ENCODE results near the gene KCTD21. TPM values are rescaled to one million over a fixed set of nuclear protein-coding genes. Genes with fewer than 3 reads are reported as not detected.

KCTD21 gene
- total and polyA plus RNA-seq, 2 donors (not counting 1 experiment from before 2014, with no cell fraction given) = 4.3 to 8.0 TPM

DNA sequence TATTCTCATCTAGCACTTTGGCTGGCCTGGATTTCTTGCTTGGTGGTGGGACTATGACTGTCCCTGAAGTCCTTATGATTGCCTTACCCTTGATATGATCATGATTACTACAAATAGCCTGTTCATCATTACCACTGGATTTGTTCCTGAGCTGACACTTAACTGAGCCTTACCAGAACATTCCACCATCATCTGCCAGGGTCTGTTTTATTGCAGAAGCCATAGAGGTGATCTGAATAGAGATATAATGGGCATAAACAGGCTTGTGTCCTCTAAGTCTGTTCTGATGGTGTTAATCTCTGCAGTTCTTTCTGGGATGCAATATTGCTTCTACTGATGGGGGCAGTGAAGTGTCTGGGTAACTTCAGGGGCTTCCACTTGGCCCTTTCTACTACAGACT, 36.6 kb downstream of the KCTD21 start:
- intact Hi-C loops (cut with micrococcal nuclease) = no loop called here
- H3K27ac ChIP-seq (ENCODE audit: low read length in 2 of 2) = no peak overlapping the region
- no peaks in the 10 kb centered on the region for H3K4me1 ChIP-seq (ENCODE audit: control insufficient read depth in 2 of 2, insufficient read depth in 2 of 2, low read length in 2 of 2)
- ChIA-PET CTCF (no interaction called here), POLR2A (no interaction called here)
- H3K36me3 ChIP-seq (replicated peaks in 1 of 2; ENCODE audit: control extremely low read depth in 1 of 2, control insufficient read depth in 1 of 2, extremely low read depth in 1 of 2, insufficient read depth in 2 of 2, low read length in 1 of 2) = no peaks in the 10 kb centered on the region
- no peaks in the 10 kb centered on the region for H3K9me3 ChIP-seq (ENCODE audit: control extremely low read depth in 1 of 3, control insufficient read depth in 2 of 3, insufficient read depth in 1 of 3, low read length in 2 of 3)
- H3K9ac ChIP-seq (ENCODE audit: low read length) = no peak overlapping the region
- Mint-ChIP-seq H3K27me3 (no peaks in the 10 kb centered on the region), H3K4me3 (no peak overlapping the region), H3K4me1 (no peaks in the 10 kb centered on the region), H3K9me3 (ENCODE audit: insufficient read depth) (no peaks in the 10 kb centered on the region), H3K27ac (no peak overlapping the region)
- H3K4me3 ChIP-seq (ENCODE audit: control extremely low read depth in 1 of 5, extremely low read depth in 1 of 5, insufficient read depth in 1 of 5, low read depth in 2 of 5, low read length in 4 of 5) = no peak overlapping the region
- no peak for TF ChIP-seq EZH2 (IDR thresholded peaks at IDR 0.05; ENCODE audit: borderline replicate concordance, insufficient read depth, low read depth, low read length, poor library complexity, severe bottlenecking)
- TF ChIP-seq, protein P1, sequence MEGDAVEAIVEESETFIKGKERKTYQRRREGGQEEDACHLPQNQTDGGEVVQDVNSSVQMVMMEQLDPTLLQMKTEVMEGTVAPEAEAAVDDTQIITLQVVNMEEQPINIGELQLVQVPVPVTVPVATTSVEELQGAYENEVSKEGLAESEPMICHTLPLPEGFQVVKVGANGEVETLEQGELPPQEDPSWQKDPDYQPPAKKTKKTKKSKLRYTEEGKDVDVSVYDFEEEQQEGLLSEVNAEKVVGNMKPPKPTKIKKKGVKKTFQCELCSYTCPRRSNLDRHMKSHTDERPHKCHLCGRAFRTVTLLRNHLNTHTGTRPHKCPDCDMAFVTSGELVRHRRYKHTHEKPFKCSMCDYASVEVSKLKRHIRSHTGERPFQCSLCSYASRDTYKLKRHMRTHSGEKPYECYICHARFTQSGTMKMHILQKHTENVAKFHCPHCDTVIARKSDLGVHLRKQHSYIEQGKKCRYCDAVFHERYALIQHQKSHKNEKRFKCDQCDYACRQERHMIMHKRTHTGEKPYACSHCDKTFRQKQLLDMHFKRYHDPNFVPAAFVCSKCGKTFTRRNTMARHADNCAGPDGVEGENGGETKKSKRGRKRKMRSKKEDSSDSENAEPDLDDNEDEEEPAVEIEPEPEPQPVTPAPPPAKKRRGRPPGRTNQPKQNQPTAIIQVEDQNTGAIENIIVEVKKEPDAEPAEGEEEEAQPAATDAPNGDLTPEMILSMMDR (IDR thresholded peaks at IDR 0.05) = no peak
- H3K79me2 ChIP-seq (ENCODE audit: control insufficient read depth, insufficient read depth, low read length) = no peaks in the 10 kb centered on the region
- no peaks in the 10 kb centered on the region for H3K27me3 ChIP-seq (replicated peaks in 1 of 4; ENCODE audit: control extremely low read depth in 1 of 4, control insufficient read depth in 3 of 4, insufficient read depth in 4 of 4, low read length in 3 of 4)
- no peaks in the 10 kb centered on the region for H4K20me1 ChIP-seq (ENCODE audit: control insufficient read depth, insufficient read depth, low read length, poor library complexity, severe bottlenecking)
- H2AFZ ChIP-seq (ENCODE audit: insufficient read depth, low read depth, low read length, poor library complexity, severe bottlenecking) = no peak overlapping the region
- no peak for ATAC-seq (ENCODE audit: low read depth)
- DNase-seq = no peak
- no peak overlapping the region for H3K4me2 ChIP-seq (replicated peaks; ENCODE audit: low read depth, low read length, poor library complexity, severe bottlenecking)

DNA sequence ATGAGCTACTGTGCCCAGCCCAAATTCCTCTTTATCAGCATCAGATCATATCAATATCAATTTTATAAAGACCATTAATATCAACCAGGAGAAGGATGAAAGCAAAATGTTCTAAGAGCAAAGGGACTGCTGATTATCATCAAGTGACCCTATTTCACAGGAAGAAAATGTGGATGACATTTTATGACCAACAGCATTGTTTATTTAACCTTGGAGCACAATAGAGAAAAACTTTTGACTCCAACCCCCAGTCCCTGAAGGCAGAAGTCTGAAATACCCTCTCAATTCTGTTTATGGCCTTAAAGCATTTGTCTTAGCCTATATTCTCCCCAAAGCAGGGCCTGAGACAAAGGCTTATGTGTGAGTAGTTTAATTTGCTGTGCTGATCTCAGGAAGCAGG, 37.7 kb downstream of the KCTD21 start:
- ChIA-PET POLR2A (no interaction called here), CTCF (no interaction called here)
- H3K9me3 ChIP-seq (ENCODE audit: control extremely low read depth in 1 of 3, control insufficient read depth in 2 of 3, insufficient read depth in 1 of 3, low read length in 2 of 3) = no peaks in the 10 kb centered on the region
- H3K4me1 ChIP-seq (ENCODE audit: control insufficient read depth in 2 of 2, insufficient read depth in 2 of 2, low read length in 2 of 2) = no peaks in the 10 kb centered on the region
- DNase-seq (no peak), ATAC-seq (ENCODE audit: low read depth) (no peak)
- Mint-ChIP-seq H3K4me1 (peaks cover 2% of the 10 kb centered on the region), H3K27me3 (no peaks in the 10 kb centered on the region), H3K4me3 (no peak overlapping the region), H3K9me3 (ENCODE audit: insufficient read depth) (no peaks in the 10 kb centered on the region), H3K27ac (no peak overlapping the region)
- no peak overlapping the region for H3K9ac ChIP-seq (ENCODE audit: low read length)
- H3K27me3 ChIP-seq (replicated peaks in 1 of 4; ENCODE audit: control extremely low read depth in 1 of 4, control insufficient read depth in 3 of 4, insufficient read depth in 4 of 4, low read length in 3 of 4) = no peaks in the 10 kb centered on the region
- TF ChIP-seq, protein P1 (IDR thresholded peaks at IDR 0.05) = no peak
- no peak for TF ChIP-seq EZH2 (IDR thresholded peaks at IDR 0.05; ENCODE audit: borderline replicate concordance, insufficient read depth, low read depth, low read length, poor library complexity, severe bottlenecking)
- no peak overlapping the region for H3K4me3 ChIP-seq (ENCODE audit: control extremely low read depth in 1 of 5, extremely low read depth in 1 of 5, insufficient read depth in 1 of 5, low read depth in 2 of 5, low read length in 4 of 5)
- H3K79me2 ChIP-seq (ENCODE audit: control insufficient read depth, insufficient read depth, low read length) = no peaks in the 10 kb centered on the region
- H3K36me3 ChIP-seq (replicated peaks in 1 of 2; ENCODE audit: control extremely low read depth in 1 of 2, control insufficient read depth in 1 of 2, extremely low read depth in 1 of 2, insufficient read depth in 2 of 2, low read length in 1 of 2) = no peaks in the 10 kb centered on the region
- no peaks in the 10 kb centered on the region for H4K20me1 ChIP-seq (ENCODE audit: control insufficient read depth, insufficient read depth, low read length, poor library complexity, severe bottlenecking)
- intact Hi-C loops (cut with micrococcal nuclease) = no loop called here
- H2AFZ ChIP-seq (ENCODE audit: insufficient read depth, low read depth, low read length, poor library complexity, severe bottlenecking) = no peak overlapping the region
- no peak overlapping the region for H3K27ac ChIP-seq (ENCODE audit: low read length in 2 of 2)
- H3K4me2 ChIP-seq (replicated peaks; ENCODE audit: low read depth, low read length, poor library complexity, severe bottlenecking) = no peak overlapping the region
